T-helper 2 cell (primary cell): ENCODE results near the gene SIRT7.
A peak's percentile ranks its signal among the peaks of the same experiment; 100 is the strongest.
"Not testable (repeated sequence)": the region's sequence is repeated elsewhere in the genome, so short reads cannot be mapped to it uniquely, and the experiment has no call there.

ENCODE experiments used
- DNase-seq, 5 experiments: peaks; one replicate each; pipeline versions ENCODE4 v3.0.0 to v3.0.0-alpha.2; 2012 to 2022

SIRT7 gene

GRCh38 chr17:81918832-81919545 is 1.0 kb upstream of the SIRT7 start:
- DNase-seq: no peak

GRCh38 chr17:81918333-81918669 is 325 bp upstream of the SIRT7 start:
- not testable (repeated sequence) for DNase-seq

- no peak for DNase-seq
Measured at GRCh38 chr17:81916234-81917001, 1.6 kb downstream of the SIRT7 start.

GRCh38 chr17:81915331-81915730 is 2.6 kb downstream of the SIRT7 start:
- no peak for DNase-seq

GRCh38 chr17:81914103-81914850 is 3.7 kb downstream of the SIRT7 start:
- no peak for DNase-seq

DNA sequence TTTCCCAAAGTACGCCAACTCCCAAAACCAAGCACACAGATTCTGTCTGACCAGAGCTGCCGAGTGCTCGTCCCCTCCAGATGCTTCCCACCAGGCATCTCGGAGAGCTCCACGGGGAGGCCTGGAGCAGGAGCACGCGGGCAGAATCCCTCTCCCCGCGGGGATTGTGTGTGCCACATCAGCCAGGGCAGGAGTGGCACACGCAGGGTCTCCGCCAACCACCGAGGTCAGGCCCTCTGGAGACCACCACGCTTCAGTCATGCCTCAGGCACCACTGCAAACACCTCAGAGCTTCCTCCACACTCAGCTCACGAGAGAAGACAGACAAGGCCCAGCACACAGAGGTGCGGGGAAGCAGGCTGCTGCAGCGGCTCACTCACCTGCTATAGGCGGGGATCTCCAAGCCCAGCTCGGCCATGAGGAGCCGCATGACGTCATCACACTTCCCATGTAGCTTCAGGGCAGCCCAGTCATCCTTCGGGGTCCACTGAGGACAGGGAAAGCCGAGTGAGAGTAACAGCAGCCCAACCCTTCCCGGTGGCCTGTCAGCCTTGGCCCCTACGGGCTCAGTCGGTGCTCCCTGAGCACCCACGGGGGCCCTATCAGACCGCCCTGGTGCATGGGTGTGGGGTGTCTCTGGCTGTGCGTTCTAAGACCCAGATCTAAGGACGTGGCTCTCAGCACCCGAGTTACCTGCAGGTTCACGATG is 4.4 kb downstream of the SIRT7 start:
- no peak for DNase-seq

DNA sequence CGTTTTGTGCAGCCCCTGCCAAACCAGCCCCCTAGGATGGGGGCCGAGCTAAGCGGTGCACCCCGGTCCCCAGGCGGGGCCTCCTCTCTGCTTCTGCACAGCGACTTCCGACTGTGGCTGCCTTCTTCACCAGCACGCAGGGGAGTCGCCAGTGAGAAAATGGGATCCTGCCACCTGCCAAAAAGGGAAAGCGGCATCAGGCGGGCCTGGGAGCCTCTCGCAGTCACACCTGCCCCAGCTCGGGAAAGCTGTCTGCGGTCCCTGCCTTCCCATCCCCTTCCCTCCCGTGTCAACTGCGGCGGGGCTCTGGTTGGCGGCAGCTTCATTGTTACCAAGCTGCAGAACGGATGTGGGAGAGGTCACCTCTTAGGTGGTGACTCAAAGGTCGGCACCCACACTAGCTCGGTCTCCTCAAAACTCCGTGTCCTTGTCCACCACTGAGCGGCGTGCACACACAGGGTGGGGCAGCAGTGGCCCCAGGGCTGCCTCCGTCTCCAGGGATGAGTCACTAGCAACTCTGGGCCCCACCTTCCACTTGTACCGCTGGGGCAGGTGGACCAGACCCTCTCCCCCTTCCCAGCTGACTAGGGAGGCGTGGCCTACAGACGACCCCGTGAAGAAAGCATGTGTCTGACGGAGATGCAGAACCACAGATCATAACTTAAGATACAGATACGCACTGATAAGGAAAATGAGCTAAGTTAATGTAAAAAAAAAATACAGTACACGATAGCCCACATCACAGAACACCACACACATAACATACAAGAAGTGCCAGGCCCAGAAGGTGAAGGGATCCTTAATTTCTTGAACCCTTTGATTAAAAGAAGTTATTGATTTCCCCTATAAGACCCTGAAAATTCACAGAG is 5.3 kb downstream of the SIRT7 start:
- no peak for DNase-seq

DNA sequence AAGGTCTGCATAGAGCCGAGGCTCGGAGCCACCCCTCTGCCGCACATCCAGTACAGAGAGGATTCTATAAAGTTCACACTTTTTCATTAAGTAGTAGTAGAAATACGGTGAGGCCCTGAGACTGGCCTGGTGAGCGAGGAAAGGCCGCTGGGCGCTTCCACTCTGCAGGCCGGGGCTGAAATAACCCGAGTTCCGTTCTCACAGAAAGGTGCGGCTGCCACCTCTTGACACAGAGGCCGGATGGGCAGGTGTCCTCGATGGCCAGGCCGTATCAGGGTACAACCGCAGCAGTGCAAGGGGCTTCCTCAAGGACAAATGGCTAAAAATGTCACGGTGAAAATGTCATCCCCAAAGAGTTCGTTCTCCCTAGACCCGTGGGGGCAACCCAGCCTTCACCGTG is 6.0 kb downstream of the SIRT7 start:
- no peak for DNase-seq

- peak; percentile 85 to 94 (median 93) for DNase-seq
Measured at GRCh38 chr17:81911277-81911961, 6.6 kb downstream of the SIRT7 start, which contains the start of gene PCYT2. TSS of gene PCYT2 (minus strand) at chr17:81911399. CDS start at chr17:81911355, 44 bp downstream.

DNA sequence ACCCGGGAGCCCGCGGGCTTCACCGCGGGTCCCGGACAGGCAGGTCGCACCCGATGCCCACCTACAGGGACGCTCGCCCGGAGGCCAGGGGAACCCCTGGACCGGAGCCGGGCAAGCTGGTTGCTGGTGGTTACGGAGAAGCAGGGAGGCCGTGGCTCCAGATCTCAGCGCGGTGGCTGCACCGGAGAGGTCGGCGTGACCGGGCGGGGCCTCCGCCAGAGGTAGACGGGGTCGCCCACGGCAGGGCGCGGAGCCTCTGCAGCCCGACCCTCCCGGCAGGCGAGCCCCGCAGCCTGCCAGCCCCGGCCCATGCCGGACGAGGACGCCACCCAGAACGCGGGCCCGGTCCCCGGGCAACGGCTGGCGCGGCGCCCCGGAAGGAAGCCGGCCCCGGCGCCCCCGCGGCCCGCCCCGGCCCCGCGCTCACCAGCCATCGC is 7.1 kb downstream of the SIRT7 start:
- DNase-seq: peak in 1 of 5 experiments; percentile 12

- no peak for DNase-seq
Measured at GRCh38 chr17:81909966-81910839, 7.8 kb downstream of the SIRT7 start.

DNA sequence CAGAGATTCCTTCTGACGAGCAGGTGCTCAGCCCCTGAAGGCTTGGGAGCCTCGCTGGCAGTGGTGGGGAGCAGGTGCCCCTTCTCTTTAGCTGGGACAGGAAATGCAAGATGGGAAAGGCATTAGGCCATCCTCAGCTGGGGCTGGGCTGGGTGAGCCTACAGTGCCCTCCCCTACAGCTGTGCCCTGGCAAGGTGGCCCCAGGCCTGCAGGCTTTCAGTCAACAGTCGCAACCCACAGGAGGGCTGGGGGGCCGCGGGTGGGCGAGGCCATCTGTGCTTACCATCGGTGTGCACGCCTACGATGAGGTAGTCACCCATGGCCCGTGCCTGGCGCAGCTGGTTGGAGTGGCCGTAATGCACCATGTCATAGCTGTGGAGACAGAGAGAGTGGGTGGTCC is 8.7 kb downstream of the SIRT7 start:
- no peak for DNase-seq

DNA sequence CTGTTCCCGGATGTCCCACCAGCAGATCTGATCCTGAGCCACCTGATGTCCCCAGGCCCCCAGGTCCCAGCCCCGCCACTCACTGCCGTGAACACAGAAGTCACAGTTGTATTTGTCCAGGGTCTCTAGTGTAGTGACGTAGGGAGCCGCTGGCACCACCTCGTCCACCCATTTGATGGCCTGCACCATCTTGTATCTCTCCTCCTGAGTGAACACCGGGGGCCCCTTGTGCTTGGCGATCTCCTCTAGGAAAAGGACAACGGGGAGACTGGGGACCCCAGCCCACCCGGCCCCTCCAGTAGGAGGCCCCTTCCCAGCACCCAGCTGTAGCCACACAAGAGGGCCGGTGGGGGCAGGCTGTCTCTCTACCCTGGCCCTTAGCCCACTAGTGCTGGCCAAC is 9.2 kb downstream of the SIRT7 start:
- DNase-seq: no peak

GRCh38 chr17:81907219-81908145 is 10.5 kb downstream of the SIRT7 start:
- no peak for DNase-seq

DNA sequence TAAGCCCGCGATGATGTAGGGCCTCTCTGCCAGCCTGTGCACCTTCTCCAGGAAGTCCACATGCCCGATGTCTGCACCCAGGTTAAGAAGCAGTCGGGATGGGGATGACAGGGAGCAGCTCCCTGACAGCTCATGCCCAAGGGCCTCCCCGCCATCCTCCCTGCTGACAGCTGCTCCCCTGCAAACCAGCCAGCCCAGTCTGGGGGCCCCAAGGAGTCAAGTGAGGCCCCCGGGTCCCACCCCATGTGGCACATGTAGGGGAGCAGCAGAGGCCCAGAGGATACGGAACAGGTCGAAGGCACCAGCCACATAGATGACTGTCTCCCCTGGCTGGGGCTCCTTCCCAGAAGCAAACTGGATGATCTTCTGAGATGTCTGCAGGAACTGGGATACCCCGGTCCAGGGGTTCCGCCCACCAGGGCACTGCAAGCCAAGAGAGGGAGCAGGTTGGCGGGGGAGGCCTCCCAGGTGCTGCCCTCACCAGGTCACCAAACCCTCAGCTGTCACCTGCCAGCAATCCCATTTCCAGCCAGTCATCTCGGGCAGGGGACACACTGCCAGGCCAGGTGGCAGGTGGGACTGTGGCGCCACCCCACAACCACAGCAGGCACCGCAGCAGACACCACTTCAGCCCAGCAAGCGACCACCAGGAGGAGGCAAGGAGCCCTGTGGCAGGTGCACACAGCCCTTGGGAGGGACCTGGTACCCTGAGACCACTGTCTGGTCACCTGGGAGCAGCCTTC is 11.3 kb downstream of the SIRT7 start:
- no peak for DNase-seq

- DNase-seq: no peak
Measured at GRCh38 chr17:81905993-81906392, 12.0 kb downstream of the SIRT7 start.

- no peak for DNase-seq
Measured at GRCh38 chr17:81905424-81905875, 12.5 kb downstream of the SIRT7 start.
